Testis (tissue), 3 donors: Measurements from ENCODE around the gene SIRT2. TPM values are rescaled to one million over a fixed set of nuclear protein-coding genes. Genes with fewer than 3 reads are reported as not detected.

ENCODE experiments used
- DNase-seq: peaks from one replicate; pipeline ENCODE4 v3.0.0-alpha.2; 2019
- H3K27ac ChIP-seq, 2 donors: fragments of 200-600 bp; sonication (generic); one replicate each; pipeline ENCODE4 v1.5.1; 2019
- H3K27me3 ChIP-seq: fragments of 200-600 bp; sonication (generic); one replicate; pipeline ENCODE4 v1.5.1; 2019
- H3K36me3 ChIP-seq: fragments of 200-600 bp; sonication (generic); one replicate; pipeline ENCODE4 v1.5.1; 2017; ENCODE audit warnings: low read depth; ENCODE audit errors: missing control alignments
- H3K4me1 ChIP-seq: fragments of 200-600 bp; sonication (generic); one replicate; pipeline ENCODE4 v1.5.1; 2019
- H3K4me3 ChIP-seq, 2 donors: fragments of 200-600 bp; sonication (generic); one replicate each; pipeline ENCODE4 v1.5.1; 2017 to 2019
- H3K9me3 ChIP-seq: fragments of 200-600 bp; sonication (generic); one replicate; pipeline ENCODE4 v1.5.1; 2017
- POLR2A ChIP-seq: fragments of 450-650 bp; IDR thresholded peaks from one replicate; pipeline ENCODE4 v1.6.1; 2017; ENCODE audit warnings: antibody characterized with exemption, mild to moderate bottlenecking, moderate library complexity
- whole genome bisulfite sequencing, 2 donors: methylation state at CpG; one replicate each; pipeline ENCODE4 v1.1.5; 2018; 5-methylcytosine and 5-hydroxymethylcytosine counted together
- intact Hi-C: fragments of 100-400 bp; cut with DNase I; formaldehyde crosslinking; loops from one replicate; pipeline ENCODE4 v1.15.1; 2023; ENCODE audit warnings: low total_unique reads
- polyA plus RNA-seq: library from polyadenylated mRNA; stranded (reverse); fragments of 350-450 nt; fragmentation: Illumina TruSeq; extraction: RNeasy Lipid Tissue Mini Kit (QIAGEN cat#74804); gene quantifications from one replicate; pipeline ENCODE4 v1.2.3, GENCODE V29; 2014; ENCODE audit warnings: low read depth, low replicate concordance; ENCODE audit not compliant: insufficient read depth
- total RNA-seq, 2 donors: library from RNA; depleted of rRNA; stranded (reverse); fragments of >200 nt; gene quantifications; one replicate each; pipeline ENCODE4 v1.2.3, GENCODE V29; 2016
- TF ChIP-seq, protein P1 (sequence below), 3 experiments: fragments of 450-650 bp in 2 of 3; fragments of 200-600 bp in 1 of 3; sonication (generic) in 1 of 3; IDR thresholded peaks; one replicate each; pipeline ENCODE4 v1.5.1; 2016 to 2019; ENCODE audit warnings: antibody characterized with exemption in 3 of 3, mild to moderate bottlenecking in 2 of 3, moderate library complexity in 1 of 3

The SIRT2 gene
- total and polyA plus RNA-seq, 3 donors from 2014 or later, result 89.1 to 107 (median 95.3) TPM

DNA sequence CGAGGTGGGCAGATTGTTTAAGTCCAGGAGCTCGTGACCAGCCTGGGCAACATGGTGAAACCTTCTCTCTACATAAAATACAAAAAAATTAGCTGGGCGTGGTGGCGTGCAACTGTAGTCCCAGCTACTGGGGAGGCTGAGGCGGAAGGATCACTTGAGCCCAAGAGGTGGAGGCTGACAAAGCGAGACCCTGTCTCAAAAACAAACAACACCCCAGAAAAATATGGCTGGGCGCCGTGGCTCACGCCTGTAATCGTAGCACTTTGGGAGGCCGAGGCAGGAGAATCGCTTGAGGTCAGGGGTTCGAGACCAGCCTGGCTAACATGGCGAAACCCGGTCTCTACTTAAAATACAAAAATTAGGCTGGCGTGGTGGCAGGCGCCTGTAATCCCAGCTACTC lies 46.2 kb downstream of the SIRT2 start:
- 65 to 79% methylated on average over 17 of the region's 17 CpGs for WGBS, 2 donors
- DNase-seq, result no peak
- peak overlapping the region in 1 of 2 donors; percentile 88 for H3K4me3 ChIP-seq
- TF ChIP-seq, protein P1, sequence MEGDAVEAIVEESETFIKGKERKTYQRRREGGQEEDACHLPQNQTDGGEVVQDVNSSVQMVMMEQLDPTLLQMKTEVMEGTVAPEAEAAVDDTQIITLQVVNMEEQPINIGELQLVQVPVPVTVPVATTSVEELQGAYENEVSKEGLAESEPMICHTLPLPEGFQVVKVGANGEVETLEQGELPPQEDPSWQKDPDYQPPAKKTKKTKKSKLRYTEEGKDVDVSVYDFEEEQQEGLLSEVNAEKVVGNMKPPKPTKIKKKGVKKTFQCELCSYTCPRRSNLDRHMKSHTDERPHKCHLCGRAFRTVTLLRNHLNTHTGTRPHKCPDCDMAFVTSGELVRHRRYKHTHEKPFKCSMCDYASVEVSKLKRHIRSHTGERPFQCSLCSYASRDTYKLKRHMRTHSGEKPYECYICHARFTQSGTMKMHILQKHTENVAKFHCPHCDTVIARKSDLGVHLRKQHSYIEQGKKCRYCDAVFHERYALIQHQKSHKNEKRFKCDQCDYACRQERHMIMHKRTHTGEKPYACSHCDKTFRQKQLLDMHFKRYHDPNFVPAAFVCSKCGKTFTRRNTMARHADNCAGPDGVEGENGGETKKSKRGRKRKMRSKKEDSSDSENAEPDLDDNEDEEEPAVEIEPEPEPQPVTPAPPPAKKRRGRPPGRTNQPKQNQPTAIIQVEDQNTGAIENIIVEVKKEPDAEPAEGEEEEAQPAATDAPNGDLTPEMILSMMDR (IDR thresholded peaks at IDR 0.05), result no peak
- TF ChIP-seq POLR2A, result no peak
- intact Hi-C loops, result no loop called here
- H3K36me3 ChIP-seq, result no peaks in the 10 kb centered on the region
- H3K4me1 ChIP-seq, result peaks cover 18% of the 10 kb centered on the region
- no peaks in the 10 kb centered on the region for H3K9me3 ChIP-seq
- H3K27me3 ChIP-seq, result no peaks in the 10 kb centered on the region
- peak overlapping the region; percentile 99 to 100 for H3K27ac ChIP-seq

- no peaks in the 10 kb centered on the region for H3K9me3 ChIP-seq
- peak overlapping the region; percentile 88 for H3K4me3 ChIP-seq
- no peaks in the 10 kb centered on the region for H3K36me3 ChIP-seq
- no peaks in the 10 kb centered on the region for H3K27me3 ChIP-seq
- intact Hi-C loops, result no loop called here
- WGBS, 2 donors, result 1% methylated on average over 29 to 51 of the region's 52 CpGs
- peaks cover 26% of the 10 kb centered on the region for H3K4me1 ChIP-seq
- H3K27ac ChIP-seq, result peak overlapping the region; percentile 99 to 100
- peak; percentile 66 for DNase-seq
- no peak for TF ChIP-seq POLR2A
- TF ChIP-seq, protein P1 (IDR thresholded peaks at IDR 0.05), result no peak
These were observed 47.0 kb downstream of the SIRT2 start for GRCh38 chr19:38852231-38853044.

DNA sequence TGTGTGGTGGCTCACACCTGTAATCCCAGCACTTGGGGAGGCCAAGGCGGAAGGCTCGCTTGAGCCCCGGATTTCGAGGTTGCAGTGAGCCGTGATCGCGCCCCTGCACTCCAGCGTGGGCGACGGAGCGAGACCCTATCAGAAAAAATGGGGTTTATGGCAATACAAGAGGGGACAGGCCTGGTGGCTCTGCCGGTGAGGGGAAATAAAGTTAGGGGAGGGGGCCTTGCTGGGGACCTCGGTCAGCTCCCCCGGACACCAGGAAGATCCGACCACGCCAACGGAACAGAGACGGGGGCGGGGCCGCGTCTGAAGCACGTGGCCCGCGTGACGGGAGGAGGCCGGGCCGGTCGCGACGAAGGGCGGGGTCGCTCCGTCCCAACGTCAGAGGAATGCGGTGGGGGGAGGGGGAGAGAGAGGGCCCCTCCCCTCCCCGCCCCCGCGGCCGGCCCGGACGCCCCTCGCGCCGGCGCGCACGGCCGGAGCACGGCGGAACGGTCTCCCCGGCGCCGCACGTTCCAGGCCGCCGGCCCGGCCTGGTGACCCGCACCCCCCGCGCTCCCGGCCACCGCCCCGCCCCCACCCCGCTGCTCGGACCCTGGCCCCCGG lies 47.7 kb downstream of the SIRT2 start:
- H3K27ac ChIP-seq, result peak overlapping the region; percentile 99 to 100
- WGBS, 2 donors, result 1% methylated on average over 26 to 35 of the region's 67 CpGs
- intact Hi-C loops, result no loop called here
- peak; percentile 95 for DNase-seq
- TF ChIP-seq POLR2A, result peak; percentile 79
- TF ChIP-seq, protein P1 (IDR thresholded peaks at IDR 0.05), result no peak
- H3K4me1 ChIP-seq, result peaks cover 32% of the 10 kb centered on the region
- H3K36me3 ChIP-seq, result no peaks in the 10 kb centered on the region
- peak overlapping the region; percentile 88 for H3K4me3 ChIP-seq
- H3K27me3 ChIP-seq, result no peaks in the 10 kb centered on the region
- H3K9me3 ChIP-seq, result no peaks in the 10 kb centered on the region

DNA sequence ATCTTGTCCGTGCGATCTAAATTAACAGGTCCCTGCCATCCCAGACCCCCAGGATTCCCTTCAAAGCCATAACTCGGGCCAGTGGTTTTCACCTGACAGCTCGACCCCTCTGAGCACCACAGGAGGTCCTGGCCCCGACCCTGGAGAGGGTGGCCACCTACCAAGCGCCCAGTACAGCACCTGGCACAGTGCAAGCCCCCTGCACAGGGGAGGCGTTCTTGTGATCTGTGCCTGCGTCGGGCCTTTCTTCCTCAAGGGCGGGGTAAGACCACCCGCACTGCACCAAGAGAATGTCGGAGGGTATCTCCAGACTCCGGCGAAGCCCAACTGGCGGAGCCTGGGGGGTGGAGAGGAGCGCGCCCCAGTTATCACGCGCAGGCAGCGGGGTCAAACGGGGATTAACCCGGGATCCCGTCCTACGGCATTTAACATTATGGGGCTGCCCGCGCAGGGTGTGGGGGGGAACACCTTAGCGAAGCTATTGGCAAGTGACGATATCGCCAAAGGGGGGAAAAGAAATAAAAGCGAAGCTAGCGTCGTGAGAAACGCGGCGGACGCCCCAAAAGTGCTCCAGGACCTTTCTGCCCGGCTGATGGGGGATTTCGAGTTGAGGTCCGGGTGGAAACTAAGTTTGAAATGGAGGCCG lies 48.3 kb downstream of the SIRT2 start:
- intact Hi-C loops, result no loop called here
- H3K4me1 ChIP-seq, result peaks cover 32% of the 10 kb centered on the region
- WGBS, 2 donors, result 1% methylated on average over 35 to 40 of the region's 40 CpGs
- H3K27me3 ChIP-seq, result no peaks in the 10 kb centered on the region
- no peak for TF ChIP-seq POLR2A
- TF ChIP-seq, protein P1 (IDR thresholded peaks at IDR 0.05), result no peak
- no peaks in the 10 kb centered on the region for H3K36me3 ChIP-seq
- peak overlapping the region; percentile 92 to 100 for H3K27ac ChIP-seq
- peak; percentile 34 for DNase-seq
- H3K4me3 ChIP-seq, result peak overlapping the region; percentile 88
- no peaks in the 10 kb centered on the region for H3K9me3 ChIP-seq
